ENCODE data around the gene LDHA.

- no peak for TF ChIP-seq ATF6 (CRISPR knock-in tag; IDR thresholded peaks at IDR 0.05)
- TF ChIP-seq ELF4 (CRISPR knock-in tag; IDR thresholded peaks at IDR 0.05; ENCODE audit: low read depth), result no peak
- TF ChIP-seq NFATC4 (CRISPR knock-in tag; IDR thresholded peaks at IDR 0.05), result no peak
- no peak for TF ChIP-seq USF2 (CRISPR knock-in tag; IDR thresholded peaks at IDR 0.05)
- no peak for TF ChIP-seq CTCF (IDR thresholded peaks at IDR 0.05)
- TF ChIP-seq ZNF138 (CRISPR knock-in tag; conservative IDR thresholded peaks at IDR 0.05), result no peak
- TF ChIP-seq ARID4B (CRISPR knock-in tag; IDR thresholded peaks at IDR 0.05; ENCODE audit: borderline replicate concordance), result no peak
- TF ChIP-seq MAX (CRISPR knock-in tag; IDR thresholded peaks at IDR 0.05), result no peak
- TF ChIP-seq NR1H2 (CRISPR knock-in tag; IDR thresholded peaks at IDR 0.05), result no peak
- no peak for TF ChIP-seq SMAD3 (CRISPR knock-in tag; IDR thresholded peaks at IDR 0.05; ENCODE audit: borderline replicate concordance)
- TF ChIP-seq ZNF121 (CRISPR knock-in tag; IDR thresholded peaks at IDR 0.05), result no peak
These were observed 46.8 kb upstream of the LDHA start for GRCh38 chr11:18347471-18348125.

Data from WTC11 (cell line).